CD4-positive, CD25-positive, alpha-beta regulatory T cell (primary cell): Measurements from ENCODE around the gene SLC39A10. TPM values are rescaled to one million over a fixed set of nuclear protein-coding genes. Genes with fewer than 3 reads are reported as not detected.
A peak's percentile ranks its signal among the peaks of the same experiment; 100 is the strongest.

Source experiments
- ATAC-seq, 2 donors: fragments of 150-1000 bp; cut with Tn5 transposase; one replicate each; pipeline ENCODE4 v1.10.0; 2021; ENCODE audit warnings: low read depth in 2 of 2, moderate number of reproducible peaks in 2 of 2, moderate library complexity in 1 of 2
- DNase-seq, 3 donors: peaks; one replicate each; pipeline versions ENCODE4 v3.0.0 to v3.0.0-alpha.2; 2012 to 2022; ENCODE audit warnings: mixed read lengths in 1 of 3
- H3K27ac ChIP-seq: one replicate; pipeline ENCODE4 v1.7.0; 2013; ENCODE audit warnings: mild to moderate bottlenecking, low read length; ENCODE audit not compliant: insufficient read depth, poor library complexity, severe bottlenecking
- H3K27me3 ChIP-seq: one replicate; pipeline ENCODE4 v1.7.0; 2013; ENCODE audit warnings: low read length; ENCODE audit not compliant: control insufficient read depth, insufficient read depth
- H3K36me3 ChIP-seq: one replicate; pipeline ENCODE4 v1.7.0; 2013; ENCODE audit warnings: mild to moderate bottlenecking, low read length, moderate library complexity; ENCODE audit not compliant: control insufficient read depth, insufficient read depth
- H3K4me1 ChIP-seq: 2 replicates; pipeline ENCODE4 v1.7.0; 2013; ENCODE audit warnings: mild to moderate bottlenecking, low read length; ENCODE audit not compliant: insufficient read depth, control insufficient read depth, poor library complexity, severe bottlenecking
- H3K4me3 ChIP-seq: one replicate; pipeline ENCODE4 v1.7.0; 2013; ENCODE audit warnings: low read depth, mild to moderate bottlenecking, low read length, moderate library complexity
- H3K9me3 ChIP-seq, 2 experiments: 1 replicate in 1 of 2; 2 replicates in 1 of 2; pipeline ENCODE4 v1.7.0; 2013; ENCODE audit warnings: low read length in 2 of 2, mild to moderate bottlenecking in 1 of 2, moderate library complexity in 1 of 2; ENCODE audit not compliant: control insufficient read depth in 2 of 2
- H3K27ac Mint-ChIP-seq, 3 donors: one replicate each; pipeline ENCODE4 v1.8.0; 2020 to 2022; ENCODE audit warnings: mild to moderate bottlenecking in 3 of 3, mixed read lengths in 3 of 3, moderate library complexity in 2 of 3
- H3K27me3 Mint-ChIP-seq: one replicate; pipeline ENCODE4 v1.8.0; 2022; ENCODE audit warnings: mild to moderate bottlenecking, mixed read lengths
- H3K36me3 Mint-ChIP-seq: one replicate; pipeline ENCODE4 v1.8.0; 2020; ENCODE audit warnings: mixed read lengths
- H3K4me1 Mint-ChIP-seq, 4 donors: one replicate each; pipeline ENCODE4 v1.8.0; 2020 to 2022; ENCODE audit warnings: mixed read lengths in 4 of 4, mild to moderate bottlenecking in 1 of 4
- H3K4me3 Mint-ChIP-seq, 4 donors: one replicate each; pipeline ENCODE4 v1.8.0; 2020 to 2022; ENCODE audit warnings: mild to moderate bottlenecking in 4 of 4, mixed read lengths in 4 of 4, moderate library complexity in 3 of 4
- H3K9me3 Mint-ChIP-seq, 7 donors: one replicate each; pipeline ENCODE4 v1.8.0; 2020 to 2022; ENCODE audit warnings: mixed read lengths in 7 of 7, mild to moderate bottlenecking in 3 of 7, moderate library complexity in 2 of 7
- polyA plus RNA-seq, 4 donors: library from polyadenylated mRNA; unstranded; fragments of 300-500 nt; fragmentation: Illumina TruSeq; gene quantifications; one replicate each; pipeline ENCODE4 v1.2.3, GENCODE V29; 2021
- total RNA-seq: library from RNA; stranded (reverse); gene quantifications from one replicate; pipeline ENCODE4 v1.2.3, GENCODE V29; 2022

Gene SLC39A10
- total and polyA plus RNA-seq, 5 donors from 2014 or later = 9.2 to 66.3 (median 11.5) TPM

- Mint-ChIP-seq H3K4me3 (no peak overlapping the region), H3K36me3 (no peaks in the 10 kb centered on the region), H3K4me1 (peaks cover 9 to 31% (median 14%) of the 10 kb centered on the region in 4 donors), H3K27me3 (peaks cover 5% of the 10 kb centered on the region), H3K9me3 (no peaks in the 10 kb centered on the region), H3K27ac (no peak overlapping the region)
- DNase-seq (no peak), ATAC-seq (no peak)
- H3K4me1 ChIP-seq = peaks cover 10% of the 10 kb centered on the region
- no peaks in the 10 kb centered on the region for H3K9me3 ChIP-seq
- no peaks in the 10 kb centered on the region for H3K27me3 ChIP-seq
- H3K36me3 ChIP-seq = no peaks in the 10 kb centered on the region
- H3K27ac ChIP-seq = no peak overlapping the region
- H3K4me3 ChIP-seq = no peak overlapping the region
These were observed 34.1 kb upstream of the SLC39A10 start for GRCh38 chr2:195622966-195623365.

- DNase-seq = no peak
- no peaks in the 10 kb centered on the region for H3K27me3 Mint-ChIP-seq
- H3K27ac Mint-ChIP-seq = peak overlapping the region in 1 of 3 donors; percentile 15
- H3K4me1 Mint-ChIP-seq = peaks cover 9 to 20% (median 14%) of the 10 kb centered on the region in 4 donors
- no peak overlapping the region for H3K27ac ChIP-seq
- H3K36me3 Mint-ChIP-seq = no peaks in the 10 kb centered on the region
- peaks cover 10% of the 10 kb centered on the region for H3K4me1 ChIP-seq
- ATAC-seq = no peak
- no peaks in the 10 kb centered on the region for H3K27me3 ChIP-seq
- no peaks in the 10 kb centered on the region for H3K9me3 ChIP-seq
- no peak overlapping the region for H3K4me3 Mint-ChIP-seq
- H3K36me3 ChIP-seq = no peaks in the 10 kb centered on the region
- no peak overlapping the region for H3K4me3 ChIP-seq
- H3K9me3 Mint-ChIP-seq = peaks cover 0 to 2% (median 0%) of the 10 kb centered on the region in 7 donors
These were observed 30.5 kb upstream of the SLC39A10 start for GRCh38 chr2:195626507-195626906.

DNA sequence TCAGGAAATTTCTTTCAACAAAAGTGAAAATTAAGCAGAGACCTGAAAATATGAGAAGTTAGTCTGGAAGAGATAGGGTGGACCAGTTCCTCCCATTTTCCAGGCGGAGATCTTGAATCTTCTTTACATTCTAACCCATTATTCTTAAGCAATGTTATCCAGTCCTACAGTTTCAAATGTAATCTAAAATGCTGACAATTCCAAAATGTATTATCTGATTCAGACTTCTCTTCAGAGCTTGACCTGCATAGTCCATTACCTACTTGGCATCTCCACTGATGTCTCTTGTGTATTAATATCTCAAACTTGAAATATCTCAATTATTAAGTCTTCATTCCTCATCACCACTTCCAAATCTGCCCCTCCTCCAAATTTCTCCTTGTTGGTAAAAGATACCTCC, 28.4 kb upstream of the SLC39A10 start:
- H3K27ac Mint-ChIP-seq = peak overlapping the region in 1 of 3 donors; percentile 32

DNA sequence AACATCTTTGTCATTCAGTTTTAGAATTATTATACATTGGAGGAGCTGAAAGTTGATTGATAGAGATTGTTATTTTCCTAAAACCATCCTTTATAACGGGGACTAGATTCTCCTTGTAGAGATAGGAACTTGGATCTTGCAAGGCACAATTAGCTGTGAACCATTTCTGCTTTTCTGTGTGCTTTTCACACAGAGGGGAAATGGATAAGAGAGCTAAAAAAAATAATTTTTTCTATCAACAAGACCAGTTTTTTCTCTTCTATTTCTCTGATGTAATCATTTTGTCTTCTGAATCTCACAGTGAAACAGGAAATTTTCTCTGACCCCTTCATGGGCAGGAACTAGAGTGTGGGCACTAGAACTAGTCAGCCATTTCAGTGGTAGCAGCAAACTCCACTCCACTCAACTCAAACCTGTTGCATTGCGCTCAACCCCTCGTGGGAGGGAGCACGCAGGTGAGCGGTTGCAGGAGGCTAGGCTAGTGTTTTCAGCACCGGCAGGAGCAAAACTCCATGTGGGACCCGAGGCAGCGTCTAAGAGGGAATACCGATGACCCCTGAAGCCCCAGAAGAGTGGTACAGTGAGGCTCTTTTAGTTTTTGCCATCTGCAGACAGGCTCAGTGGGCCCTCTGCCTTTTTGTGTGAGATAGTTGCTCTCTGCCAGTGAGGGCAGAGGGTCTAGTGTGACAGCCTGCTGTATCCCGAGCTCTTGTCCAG, 24.0 kb upstream of the SLC39A10 start:
- Histone ChIP-seq H3K9me3 (no peaks in the 10 kb centered on the region), H3K4me1 (no peaks in the 10 kb centered on the region), H3K36me3 (no peaks in the 10 kb centered on the region), H3K27ac (no peak overlapping the region), H3K27me3 (no peaks in the 10 kb centered on the region), H3K4me3 (no peak overlapping the region)
- H3K36me3 Mint-ChIP-seq = no peaks in the 10 kb centered on the region
- peaks cover 5 to 17% (median 13%) of the 10 kb centered on the region in 4 donors for H3K4me1 Mint-ChIP-seq
- no peaks in the 10 kb centered on the region for H3K27me3 Mint-ChIP-seq
- no peak overlapping the region for H3K4me3 Mint-ChIP-seq
- DNase-seq (no peak), ATAC-seq (no peak)
- peaks cover 0 to 4% (median 0%) of the 10 kb centered on the region in 7 donors for H3K9me3 Mint-ChIP-seq
- H3K27ac Mint-ChIP-seq = peak overlapping the region in 2 of 3 donors; percentile 35 to 53

More for the DNA sequence above, 28.4 kb upstream of the SLC39A10 start:
- Mint-ChIP-seq H3K27me3 (no peaks in the 10 kb centered on the region), H3K36me3 (no peaks in the 10 kb centered on the region), H3K4me1 (peaks cover 9 to 34% (median 19%) of the 10 kb centered on the region in 4 donors), H3K9me3 (peaks cover 0 to 2% (median 0%) of the 10 kb centered on the region in 7 donors), H3K4me3 (no peak overlapping the region)
- DNase-seq (no peak), ATAC-seq (no peak)
- Histone ChIP-seq H3K36me3 (no peaks in the 10 kb centered on the region), H3K4me3 (no peak overlapping the region), H3K27me3 (no peaks in the 10 kb centered on the region), H3K4me1 (peaks cover 10% of the 10 kb centered on the region), H3K27ac (no peak overlapping the region), H3K9me3 (no peaks in the 10 kb centered on the region)

- no peaks in the 10 kb centered on the region for H3K36me3 ChIP-seq
- H3K27me3 ChIP-seq = no peaks in the 10 kb centered on the region
- H3K4me3 Mint-ChIP-seq = no peak overlapping the region
- no peaks in the 10 kb centered on the region for H3K9me3 ChIP-seq
- H3K4me3 ChIP-seq = no peak overlapping the region
- peaks cover 0 to 4% (median 0%) of the 10 kb centered on the region in 7 donors for H3K9me3 Mint-ChIP-seq
- no peak overlapping the region for H3K27ac ChIP-seq
- no peaks in the 10 kb centered on the region for H3K27me3 Mint-ChIP-seq
- no peak overlapping the region for H3K27ac Mint-ChIP-seq
- ATAC-seq = no peak
- peaks cover 5 to 17% (median 13%) of the 10 kb centered on the region in 4 donors for H3K4me1 Mint-ChIP-seq
- H3K36me3 Mint-ChIP-seq = no peaks in the 10 kb centered on the region
- DNase-seq = no peak
- H3K4me1 ChIP-seq = no peaks in the 10 kb centered on the region
These were observed 23.5 kb upstream of the SLC39A10 start for GRCh38 chr2:195633573-195633870.

DNA sequence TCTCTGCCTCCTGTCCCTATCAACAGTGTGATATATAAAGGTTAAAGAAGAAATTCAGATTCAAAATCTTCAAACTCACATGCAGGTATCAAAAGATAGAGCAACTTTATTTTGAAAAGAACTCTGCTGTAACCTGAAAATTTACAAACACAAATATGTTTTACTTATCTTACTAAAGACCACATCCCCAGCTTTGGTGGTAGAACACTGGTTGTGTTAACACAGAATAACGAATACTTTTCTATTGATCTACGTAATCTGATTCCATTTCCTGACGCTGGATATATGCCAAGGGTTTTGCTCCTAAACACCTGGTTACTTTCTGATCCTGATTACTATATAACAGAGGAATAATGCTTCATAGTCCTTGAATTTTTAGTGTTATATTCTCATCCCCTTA, 23.1 kb upstream of the SLC39A10 start:
- Histone ChIP-seq H3K36me3 (no peaks in the 10 kb centered on the region), H3K4me3 (no peak overlapping the region), H3K4me1 (no peaks in the 10 kb centered on the region), H3K27me3 (no peaks in the 10 kb centered on the region), H3K9me3 (no peaks in the 10 kb centered on the region), H3K27ac (no peak overlapping the region)
- Mint-ChIP-seq H3K9me3 (peaks cover 0 to 4% (median 0%) of the 10 kb centered on the region in 7 donors), H3K4me1 (peaks cover 5 to 16% (median 12%) of the 10 kb centered on the region in 4 donors), H3K27ac (no peak overlapping the region), H3K27me3 (no peaks in the 10 kb centered on the region), H3K36me3 (no peaks in the 10 kb centered on the region), H3K4me3 (no peak overlapping the region)
- peak in 1 of 3 donors; percentile 10 for DNase-seq
- ATAC-seq = no peak

- Histone ChIP-seq H3K9me3 (no peaks in the 10 kb centered on the region), H3K4me1 (no peaks in the 10 kb centered on the region), H3K27me3 (no peaks in the 10 kb centered on the region), H3K4me3 (no peak overlapping the region), H3K27ac (no peak overlapping the region), H3K36me3 (no peaks in the 10 kb centered on the region)
- Mint-ChIP-seq H3K27me3 (no peaks in the 10 kb centered on the region), H3K36me3 (no peaks in the 10 kb centered on the region), H3K4me1 (peaks cover 5 to 15% (median 10%) of the 10 kb centered on the region in 4 donors), H3K27ac (no peak overlapping the region), H3K9me3 (peaks cover 0 to 4% (median 0%) of the 10 kb centered on the region in 7 donors), H3K4me3 (no peak overlapping the region)
- no peak for DNase-seq
- no peak for ATAC-seq
These were observed 20.1 kb upstream of the SLC39A10 start for GRCh38 chr2:195636890-195637289.

GRCh38 chr2:195638750-195639149, 18.3 kb upstream of the SLC39A10 start:
- Histone ChIP-seq H3K4me1 (no peaks in the 10 kb centered on the region), H3K36me3 (no peaks in the 10 kb centered on the region), H3K9me3 (no peaks in the 10 kb centered on the region), H3K27me3 (no peaks in the 10 kb centered on the region), H3K27ac (no peak overlapping the region), H3K4me3 (no peak overlapping the region)
- DNase-seq (no peak), ATAC-seq (no peak)
- no peak overlapping the region for H3K4me3 Mint-ChIP-seq
- H3K4me1 Mint-ChIP-seq = peaks cover 8 to 17% (median 12%) of the 10 kb centered on the region in 4 donors
- H3K9me3 Mint-ChIP-seq = peaks cover 0 to 4% (median 0%) of the 10 kb centered on the region in 7 donors
- H3K36me3 Mint-ChIP-seq = no peaks in the 10 kb centered on the region
- no peak overlapping the region for H3K27ac Mint-ChIP-seq
- no peaks in the 10 kb centered on the region for H3K27me3 Mint-ChIP-seq
